Thyroid gland (tissue), 4 donors: ENCODE results near the gene LMO7.

Experiments
- CTCF ChIP-seq, 6 experiments: fragments of 200-600 bp in 3 of 6; fragments of 450-650 bp in 3 of 6; sonication (generic) in 3 of 6; IDR thresholded peaks; one replicate each; pipeline ENCODE4 v1.5.1; 2016 to 2019; ENCODE audit warnings: antibody characterized with exemption in 6 of 6, mild to moderate bottlenecking in 2 of 6, inconsistent platforms in 1 of 6, moderate library complexity in 1 of 6
- POLR2A ChIP-seq, 2 donors: fragments of 450-650 bp; IDR thresholded peaks; one replicate each; pipeline ENCODE4 v1.6.1; 2017; ENCODE audit warnings: antibody characterized with exemption in 2 of 2, mild to moderate bottlenecking in 2 of 2, moderate library complexity in 1 of 2

DNA sequence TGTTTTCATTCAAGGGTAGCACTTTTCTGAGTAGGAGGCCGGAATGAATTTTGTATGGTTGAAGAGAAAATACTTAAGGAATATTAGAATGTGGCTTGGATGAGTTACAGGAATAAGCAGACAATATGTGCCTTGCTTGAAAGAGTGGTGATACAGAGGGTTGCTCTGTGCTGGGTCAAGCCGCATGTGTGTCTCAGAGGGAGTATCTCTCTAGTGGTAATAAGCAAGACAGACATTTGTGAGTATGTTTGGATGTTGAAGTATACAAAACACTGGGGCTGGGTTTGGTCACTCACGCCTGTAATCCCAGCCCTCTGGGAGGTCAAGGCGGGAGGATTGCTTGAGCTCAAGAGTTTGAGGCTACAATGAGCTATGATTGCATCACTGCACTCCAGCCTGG is 103.9 kb downstream of the LMO7 start:
- TF ChIP-seq CTCF (IDR thresholded peaks at IDR 0.05) (no peak), POLR2A (IDR thresholded peaks at IDR 0.05) (no peak)
